ENCODE measurements around the gene ATF3. TPM values are rescaled to one million over a fixed set of nuclear protein-coding genes. Genes with fewer than 3 reads are reported as not detected.
A peak's percentile ranks its signal among the peaks of the same experiment; 100 is the strongest.
"Not testable (repeated sequence)": the region's sequence is repeated elsewhere in the genome, so short reads cannot be mapped to it uniquely, and the experiment has no call there.

The ATF3 gene
- total RNA-seq, 1 donor, result 20.3 TPM

DNA sequence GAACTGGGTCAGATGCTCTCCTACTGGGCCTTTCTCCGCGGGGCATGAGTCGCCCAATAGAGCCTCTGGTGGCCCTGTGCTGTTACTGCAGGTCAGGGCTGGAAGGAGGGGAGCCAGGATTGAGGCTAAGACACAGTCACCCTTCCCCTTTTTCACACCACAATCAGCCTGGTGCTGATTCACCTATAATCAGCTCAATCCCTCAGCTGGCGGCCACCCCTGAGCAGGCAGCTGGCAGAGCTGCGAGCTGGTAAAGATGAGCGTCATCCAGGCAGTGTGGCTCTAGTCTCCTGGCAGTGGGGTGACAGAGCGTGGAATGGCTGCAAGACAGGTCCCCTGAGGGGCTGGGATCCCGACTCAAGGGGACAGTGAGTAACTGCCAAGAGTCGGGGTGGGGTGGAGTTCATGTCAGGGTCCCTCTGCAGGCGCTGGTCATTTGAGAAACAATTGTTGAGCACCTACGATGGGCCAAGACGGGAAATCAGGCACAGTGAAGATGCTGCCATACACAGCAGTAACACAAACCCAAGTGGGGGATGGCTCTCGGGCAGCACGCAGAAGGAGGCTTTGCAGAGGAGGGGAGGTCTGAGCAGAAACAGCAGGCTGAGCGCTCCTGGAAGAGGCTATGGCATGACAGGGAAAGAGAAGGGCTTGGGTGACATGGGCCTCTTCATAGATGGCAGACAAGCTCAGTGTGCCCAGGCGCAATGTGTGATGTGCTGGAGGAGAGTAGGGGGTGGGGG lies 21.8 kb downstream of the ATF3 start:
- TF ChIP-seq, protein P1, sequence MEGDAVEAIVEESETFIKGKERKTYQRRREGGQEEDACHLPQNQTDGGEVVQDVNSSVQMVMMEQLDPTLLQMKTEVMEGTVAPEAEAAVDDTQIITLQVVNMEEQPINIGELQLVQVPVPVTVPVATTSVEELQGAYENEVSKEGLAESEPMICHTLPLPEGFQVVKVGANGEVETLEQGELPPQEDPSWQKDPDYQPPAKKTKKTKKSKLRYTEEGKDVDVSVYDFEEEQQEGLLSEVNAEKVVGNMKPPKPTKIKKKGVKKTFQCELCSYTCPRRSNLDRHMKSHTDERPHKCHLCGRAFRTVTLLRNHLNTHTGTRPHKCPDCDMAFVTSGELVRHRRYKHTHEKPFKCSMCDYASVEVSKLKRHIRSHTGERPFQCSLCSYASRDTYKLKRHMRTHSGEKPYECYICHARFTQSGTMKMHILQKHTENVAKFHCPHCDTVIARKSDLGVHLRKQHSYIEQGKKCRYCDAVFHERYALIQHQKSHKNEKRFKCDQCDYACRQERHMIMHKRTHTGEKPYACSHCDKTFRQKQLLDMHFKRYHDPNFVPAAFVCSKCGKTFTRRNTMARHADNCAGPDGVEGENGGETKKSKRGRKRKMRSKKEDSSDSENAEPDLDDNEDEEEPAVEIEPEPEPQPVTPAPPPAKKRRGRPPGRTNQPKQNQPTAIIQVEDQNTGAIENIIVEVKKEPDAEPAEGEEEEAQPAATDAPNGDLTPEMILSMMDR (IDR thresholded peaks at IDR 0.05; ENCODE audit: insufficient read depth, low read depth, low read length), result peak; percentile 94
- H3K4me3 ChIP-seq (ENCODE audit: low read depth, low read length), result no peak overlapping the region
- DNase-seq (ENCODE audit: low read depth), result peak; percentile 58

DNA sequence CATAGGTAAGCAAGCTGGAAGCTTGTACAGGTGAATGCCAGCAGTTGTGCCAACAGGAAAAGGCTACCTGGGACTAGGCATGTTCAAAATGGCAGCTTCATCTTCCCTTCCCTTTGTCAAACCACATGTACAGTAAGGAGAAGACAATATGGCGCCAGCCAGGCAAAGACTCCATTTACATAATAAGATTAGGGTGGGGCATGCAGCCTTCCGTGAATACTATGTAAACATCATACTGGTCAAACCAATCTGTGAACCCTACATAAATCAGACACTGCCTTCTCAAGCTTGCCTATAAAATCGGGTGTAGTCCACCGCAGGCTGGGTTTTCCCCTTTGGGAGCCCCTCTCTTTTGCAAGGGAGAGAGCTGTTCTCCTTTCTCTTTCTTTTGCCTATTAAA lies 24.6 kb downstream of the ATF3 start:
- TF ChIP-seq, protein P1 (IDR thresholded peaks at IDR 0.05; ENCODE audit: insufficient read depth, low read depth, low read length), result no peak
- H3K4me3 ChIP-seq (ENCODE audit: low read depth, low read length), result no peak overlapping the region
- DNase-seq (ENCODE audit: low read depth), result peak; percentile 56

DNA sequence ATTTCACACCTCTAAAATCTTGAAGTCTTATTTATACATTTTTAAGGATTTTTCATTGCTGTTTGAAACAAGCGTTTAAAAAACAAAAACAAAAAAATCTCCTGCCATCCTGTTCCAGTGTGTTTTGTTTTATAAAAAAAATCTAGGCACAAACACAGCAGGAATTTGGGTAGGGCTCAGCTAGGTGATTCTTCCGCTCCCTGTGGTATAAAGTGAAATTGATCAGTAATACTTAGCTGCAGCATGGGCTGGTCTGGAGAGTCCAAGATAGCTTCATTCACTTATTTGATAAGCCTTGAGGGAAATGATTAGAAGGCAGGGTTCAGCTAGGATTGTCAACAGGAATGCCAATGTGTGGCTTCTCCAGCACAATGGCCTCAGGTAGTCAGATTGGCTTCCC lies 25.7 kb downstream of the ATF3 start:
- H3K4me3 ChIP-seq (ENCODE audit: low read depth, low read length), result no peak overlapping the region
- TF ChIP-seq, protein P1 (IDR thresholded peaks at IDR 0.05; ENCODE audit: insufficient read depth, low read depth, low read length), result no peak
- DNase-seq (ENCODE audit: low read depth), result no peak

DNA sequence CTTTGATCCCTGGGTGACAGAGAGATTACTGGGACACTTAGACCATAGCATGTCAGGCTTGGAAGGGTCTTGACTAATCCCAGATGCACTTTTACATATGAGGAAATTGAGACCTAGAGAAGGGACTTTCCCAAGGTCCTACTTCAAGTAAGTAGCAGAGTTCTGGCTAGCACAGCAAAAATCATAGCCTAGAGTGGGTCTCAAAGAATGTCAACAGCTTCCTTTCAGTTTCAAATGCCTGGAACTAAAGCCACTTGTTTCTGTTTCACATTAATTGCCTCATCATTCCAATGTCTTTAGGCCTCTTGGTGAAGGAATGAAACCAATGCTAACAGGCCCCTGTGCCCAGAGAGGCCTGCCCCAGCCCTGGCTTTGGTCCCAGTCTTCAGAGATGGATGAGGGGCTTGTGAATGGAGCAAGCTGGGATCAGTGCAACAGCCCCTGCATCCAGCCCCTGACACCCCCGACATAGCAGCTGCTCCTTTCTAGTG lies 26.6 kb downstream of the ATF3 start:
- peak; percentile 84 for DNase-seq (ENCODE audit: low read depth)
- H3K4me3 ChIP-seq (ENCODE audit: low read depth, low read length), result no peak overlapping the region
- TF ChIP-seq, protein P1 (IDR thresholded peaks at IDR 0.05; ENCODE audit: insufficient read depth, low read depth, low read length), result no peak

DNA sequence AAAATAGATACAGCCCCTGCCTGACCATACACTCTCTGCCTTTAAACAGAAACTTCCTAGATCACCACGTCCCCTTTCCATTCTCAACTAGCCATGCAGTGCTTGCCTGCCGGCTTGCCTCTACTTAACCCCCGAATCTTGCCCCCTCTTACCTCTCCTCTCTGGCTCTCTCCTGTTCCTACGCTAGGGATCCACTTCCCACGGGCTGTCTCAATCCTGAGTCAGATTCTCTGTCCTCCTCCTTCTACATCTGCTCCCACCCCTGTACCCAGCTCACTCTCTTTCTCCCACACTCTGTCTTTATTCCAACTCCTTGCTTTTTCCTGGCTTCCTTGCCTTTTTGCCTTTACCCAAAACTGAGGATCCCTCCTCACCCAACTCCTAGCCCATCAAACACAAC lies 29.3 kb downstream of the ATF3 start:
- TF ChIP-seq, protein P1 (IDR thresholded peaks at IDR 0.05; ENCODE audit: insufficient read depth, low read depth, low read length), result no peak
- peak overlapping the region; percentile 26 for H3K4me3 ChIP-seq (ENCODE audit: low read depth, low read length)
- peak; percentile 53 for DNase-seq (ENCODE audit: low read depth)

DNA sequence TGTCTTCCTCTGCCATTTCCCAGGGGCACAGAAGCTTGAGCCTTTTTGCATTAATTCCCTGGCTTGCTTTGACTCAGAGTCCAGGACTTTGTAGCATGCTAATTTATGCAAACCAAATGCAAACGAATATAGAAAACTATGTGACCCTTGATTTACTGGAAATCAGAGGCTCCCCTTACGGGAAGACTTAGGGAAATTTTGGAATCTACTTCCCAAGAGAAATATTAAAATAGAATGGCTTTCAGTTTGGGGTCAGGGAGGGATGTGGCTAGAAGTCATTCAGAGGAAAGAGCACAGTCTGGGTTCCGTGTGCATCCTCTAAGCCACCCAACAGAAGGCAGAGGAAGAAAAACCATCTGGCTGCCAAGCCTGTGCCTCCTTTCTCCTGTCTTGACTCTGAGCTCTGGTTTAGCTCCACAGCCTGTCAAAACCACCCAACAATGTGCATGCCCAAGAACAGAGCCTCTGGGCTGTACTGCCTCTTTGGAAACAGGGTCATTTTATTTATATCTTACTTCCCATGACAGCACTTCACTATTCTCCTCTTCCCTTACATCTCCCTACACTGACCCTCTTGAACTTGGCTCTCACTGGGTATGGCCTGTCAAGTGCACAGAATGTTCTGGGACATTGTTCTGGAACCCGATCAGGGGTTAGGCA lies 30.1 kb downstream of the ATF3 start:
- DNase-seq (ENCODE audit: low read depth), result peak; percentile 69
- no peak overlapping the region for H3K4me3 ChIP-seq (ENCODE audit: low read depth, low read length)
- TF ChIP-seq, protein P1 (IDR thresholded peaks at IDR 0.05; ENCODE audit: insufficient read depth, low read depth, low read length), result no peak

DNA sequence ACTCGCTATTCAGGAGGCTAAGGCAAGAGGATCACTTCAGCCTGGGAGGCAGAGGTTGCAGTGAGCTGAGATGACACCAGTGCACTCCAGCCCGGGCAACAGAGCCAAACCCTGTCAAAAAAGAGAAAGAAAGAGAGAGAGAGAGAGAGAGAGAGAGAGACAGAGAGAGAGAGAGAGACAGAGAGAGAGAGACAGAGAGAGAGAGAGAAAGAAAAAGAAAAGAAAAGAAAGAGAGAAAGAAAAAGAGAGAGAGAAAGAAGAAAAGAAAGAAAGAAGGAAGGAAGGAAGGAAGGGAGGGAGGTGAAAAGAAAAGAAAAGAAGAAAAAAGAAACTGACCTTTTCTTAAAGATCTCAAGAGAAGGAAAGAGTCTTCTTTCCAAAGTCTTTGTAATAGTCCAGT lies 31.0 kb downstream of the ATF3 start:
- H3K4me3 ChIP-seq (ENCODE audit: low read depth, low read length); DNase-seq (ENCODE audit: low read depth): not testable (repeated sequence)
